NCI-H510A treated with DMSO at 0.1 percent for 48 hours (cell line): ENCODE results near the gene HMGCR.

Experiments
- DNase-seq: peaks from one replicate; lab custom pipeline; 2025; lab: John Stamatoyannopoulos, UW

HMGCR gene

GRCh38 chr5:75381456-75381855 is 44.4 kb downstream of the HMGCR start:
- no peak for DNase-seq

GRCh38 chr5:75384218-75384617 is 47.2 kb downstream of the HMGCR start:
- DNase-seq = no peak

- no peak for DNase-seq
Observed at GRCh38 chr5:75387806-75388205, 50.8 kb downstream of the HMGCR start.

DNA sequence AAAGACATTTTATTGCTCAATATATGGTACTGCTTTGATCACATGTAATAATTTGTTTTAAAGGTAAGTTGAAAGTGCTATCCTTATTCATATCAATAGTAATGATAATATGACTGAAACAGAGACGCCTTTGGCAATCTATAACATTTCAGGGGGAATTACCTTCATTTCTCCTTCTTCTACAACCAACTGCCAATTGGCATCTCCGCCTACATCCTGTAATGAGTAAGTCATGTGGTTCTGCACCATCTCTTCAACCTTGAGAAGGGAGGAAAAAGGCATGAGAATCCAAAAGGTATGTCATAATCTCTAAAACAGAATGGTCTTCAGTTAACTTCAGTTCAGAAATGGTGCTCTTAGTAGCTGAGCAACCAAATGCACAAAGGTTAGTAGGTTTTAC is 52.4 kb downstream of the HMGCR start:
- DNase-seq = no peak

DNA sequence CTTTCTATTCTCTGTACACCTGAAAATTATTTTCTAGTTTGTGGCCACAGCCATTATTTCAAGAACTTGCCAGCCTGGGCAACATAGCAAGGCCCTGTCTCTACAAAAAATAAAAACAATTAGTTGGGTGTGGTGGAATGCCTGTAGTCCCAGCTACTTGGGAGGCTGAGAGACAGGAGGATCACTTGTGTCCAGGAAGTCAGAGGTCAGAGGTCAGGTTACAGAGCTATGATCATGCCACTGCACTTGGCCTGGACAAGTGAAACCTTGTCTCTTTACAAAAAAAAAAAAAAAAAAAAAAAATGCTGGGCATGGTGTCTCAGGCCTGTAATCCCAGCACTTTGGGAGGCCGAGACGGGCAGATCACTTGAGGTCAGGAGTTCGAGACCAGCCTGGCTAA is 58.3 kb downstream of the HMGCR start:
- DNase-seq = no peak

- DNase-seq = no peak
Observed at GRCh38 chr5:75405296-75405695, 68.3 kb downstream of the HMGCR start.
